ENCODE measurements around the gene SMURF2. TPM values are rescaled to one million over a fixed set of nuclear protein-coding genes. Genes with fewer than 3 reads are reported as not detected.
"Not testable (repeated sequence)": the region's sequence is repeated elsewhere in the genome, so short reads cannot be mapped to it uniquely, and the experiment has no call there.

Gene SMURF2
- total and polyA plus RNA-seq, 9 of the 15 experiments (the other 6 are each of a cell fraction or from before 2014, with no cell fraction given) = 3.8 to 22.0 (median 14.8) TPM

DNA sequence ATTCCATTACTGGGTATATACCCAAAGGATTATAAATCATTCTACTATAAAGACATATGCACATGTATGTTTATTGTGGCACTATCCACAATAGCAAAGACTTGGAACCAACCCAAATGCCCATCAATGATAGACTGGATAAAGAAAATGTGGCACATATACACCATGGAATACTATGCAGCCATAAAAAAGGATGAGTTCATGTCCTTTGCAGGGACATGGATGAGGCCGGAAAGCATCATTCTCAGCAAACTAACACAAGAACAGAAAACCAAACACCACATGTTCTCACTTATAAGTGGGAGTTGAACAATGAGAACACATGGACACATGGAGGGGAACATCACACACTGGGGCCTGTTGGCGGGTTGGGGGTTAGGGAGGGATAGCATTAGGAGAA is 51.9 kb downstream of the SMURF2 start:
- peaks cover 15% of the 10 kb centered on the region; the same call in 2 of the 3 replicates for H3K79me2 ChIP-seq (ENCODE audit: control insufficient read depth, insufficient read depth, low read length)
- BruUV-seq (replicated peaks); FAIRE-seq; H3K4me3 ChIP-seq; H2AFZ ChIP-seq (ENCODE audit: low read depth, low read length); H3K4me2 ChIP-seq (ENCODE audit: insufficient read depth, low read length); H3K36me3 ChIP-seq (ENCODE audit: control insufficient read depth, insufficient read depth, low read length); in situ Hi-C loops (cut with MboI); intact Hi-C loops (cut with micrococcal nuclease); ATAC-seq; CTCF ChIA-PET (ENCODE audit: low intra/inter-chr PET ratio); DNase-seq (ENCODE audit: extremely low read depth in 1 of 4, low spot score in 3 of 4); H3K9me3 ChIP-seq (replicated peaks; ENCODE audit: control insufficient read depth, insufficient read depth, low read depth, low read length); POLR2A ChIA-PET; H4K20me1 ChIP-seq (replicated peaks; ENCODE audit: control insufficient read depth, insufficient read depth, low read length); H3K27ac ChIP-seq (ENCODE audit: extremely low read depth, low read depth, low read length); H3K27me3 ChIP-seq (ENCODE audit: control insufficient read depth in 2 of 2, insufficient read depth in 2 of 2, low read length in 2 of 2); H3K9ac ChIP-seq (ENCODE audit: insufficient read depth in 1 of 2, low read depth in 2 of 2, low read length in 2 of 2); H3K4me1 ChIP-seq (replicated peaks in 1 of 2; ENCODE audit: control insufficient read depth in 2 of 2, insufficient read depth in 2 of 2, low read length in 2 of 2); H3K9me1 ChIP-seq (ENCODE audit: control insufficient read depth, insufficient read depth, low read length): not testable (repeated sequence)
- TF ChIP-seq BCOR (IDR thresholded peaks at IDR 0.05) (peak; percentile 70), ZNF146 (CRISPR knock-in tag; IDR thresholded peaks at IDR 0.05; ENCODE audit: unreplicated experiment) (peak; percentile 80), KDM1A (IDR thresholded peaks at IDR 0.05) (peak in 1 of 2 experiments; percentile 46; a peak in 1 of 4 replicates)
- 74% methylated on average over 2 of the region's 2 CpGs for WGBS (ENCODE audit: insufficient coverage, low coverage, missing lambda C conversion rate)

DNA sequence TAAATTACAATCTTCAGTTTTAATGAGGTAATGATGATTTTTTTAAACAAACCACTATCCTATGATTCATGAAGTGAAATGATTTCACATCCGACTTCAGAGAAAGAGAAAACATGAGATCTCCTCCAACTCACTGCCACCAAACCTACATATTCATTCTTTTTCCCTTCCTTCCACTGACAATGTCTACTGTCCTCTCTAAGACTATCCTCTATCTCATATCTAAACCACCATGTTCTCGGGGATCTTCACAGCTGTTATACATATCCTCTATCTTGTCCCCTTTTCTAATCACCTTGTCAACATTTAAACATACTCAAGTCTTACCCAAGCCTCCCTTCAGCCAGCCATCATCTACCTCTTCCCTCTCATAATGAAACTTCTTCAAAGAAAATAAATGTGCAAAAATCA is 53.5 kb downstream of the SMURF2 start:
- no peak for DNase-seq (ENCODE audit: extremely low read depth in 1 of 4, low spot score in 3 of 4)

More for the DNA sequence above, 53.5 kb downstream of the SMURF2 start:
- Histone ChIP-seq H3K4me1 (replicated peaks in 1 of 2; ENCODE audit: control insufficient read depth in 2 of 2, insufficient read depth in 2 of 2, low read length in 2 of 2) (peaks cover 4 to 12% of the 10 kb centered on the region in 2 experiments; a peak in 4 of 5 replicates), H3K4me2 (ENCODE audit: insufficient read depth, low read length) (no peak overlapping the region), H3K9me1 (ENCODE audit: control insufficient read depth, insufficient read depth, low read length) (no peaks in the 10 kb centered on the region), H3K27ac (ENCODE audit: extremely low read depth, low read depth, low read length) (no peak overlapping the region), H3K9ac (ENCODE audit: insufficient read depth in 1 of 2, low read depth in 2 of 2, low read length in 2 of 2) (no peak overlapping the region), H3K27me3 (ENCODE audit: control insufficient read depth in 2 of 2, insufficient read depth in 2 of 2, low read length in 2 of 2) (no peaks in the 10 kb centered on the region), H3K9me3 (replicated peaks; ENCODE audit: control insufficient read depth, insufficient read depth, low read depth, low read length) (no peaks in the 10 kb centered on the region), H3K4me3 (no peak overlapping the region), H3K79me2 (ENCODE audit: control insufficient read depth, insufficient read depth, low read length) (peaks cover 20% of the 10 kb centered on the region), H4K20me1 (replicated peaks; ENCODE audit: control insufficient read depth, insufficient read depth, low read length) (no peaks in the 10 kb centered on the region), H3K36me3 (ENCODE audit: control insufficient read depth, insufficient read depth, low read length) (no peaks in the 10 kb centered on the region), H2AFZ (ENCODE audit: low read depth, low read length) (no peak overlapping the region)
- in situ Hi-C loops (cut with MboI) = no loop called here
- ChIA-PET CTCF (ENCODE audit: low intra/inter-chr PET ratio) (no interaction called here), POLR2A (no interaction called here)
- 0 out of 2 replicates have a peak, but pooled peaks have one; percentile 22 for TF ChIP-seq EHMT2 (IDR thresholded peaks at IDR 0.05)
- peak; percentile 66 for TF ChIP-seq CBFA2T3 (IDR thresholded peaks at IDR 0.05)
- 0 out of 2 replicates have a peak, but pooled peaks have one; percentile 24 for TF ChIP-seq CBFA2T2 (conservative IDR thresholded peaks at IDR 0.05)
- TF ChIP-seq HOMEZ (CRISPR knock-in tag; IDR thresholded peaks at IDR 0.05) = no peak
- peak; percentile 93 for TF ChIP-seq MECOM (CRISPR knock-in tag; IDR thresholded peaks at IDR 0.05)
- 3% methylated on average over 2 of the region's 2 CpGs for WGBS (ENCODE audit: insufficient coverage, low coverage, missing lambda C conversion rate)
- no TSS peak for BruUV-seq (replicated peaks)
- ATAC-seq (no peak), FAIRE-seq (no peak)
- intact Hi-C loops (cut with micrococcal nuclease) = no loop called here

Measured in K562 (cell line).